Activated CD4-positive, alpha-beta T cell treated with anti-CD3 and anti-CD28 coated beads for 4 hours (primary cell): ENCODE data around the gene GEN1.
A peak's percentile ranks its signal among the peaks of the same experiment; 100 is the strongest.

Experiments
- DNase-seq, 2 donors: peaks; one replicate each; pipeline ENCODE4 v3.0.0-alpha.2; 2020

Gene GEN1

GRCh38 chr2:17753803-17754663, at the start of gene GEN1, which contains the start of gene SMC6:
Gene GEN1, plus strand, starts transcription at chr2:17754138. Its CDS starts 5,806 bp downstream, at chr2:17759944.
Gene SMC6, minus strand, starts transcription at chr2:17753810. Its CDS starts 7,864 bp downstream, at chr2:17745946.
- peak; percentile 88 to 90 for DNase-seq

GRCh38 chr2:17706845-17707244, 47.1 kb upstream of the GEN1 start:
- no peak for DNase-seq

GRCh38 chr2:17708501-17708900, 45.4 kb upstream of the GEN1 start:
- DNase-seq: no peak

GRCh38 chr2:17709897-17710296, 44.0 kb upstream of the GEN1 start:
- no peak for DNase-seq

- no peak for DNase-seq
These were observed 43.2 kb upstream of the GEN1 start for GRCh38 chr2:17710547-17711248.

GRCh38 chr2:17713291-17713690, 40.6 kb upstream of the GEN1 start:
- no peak for DNase-seq

GRCh38 chr2:17717666-17718065, 36.3 kb upstream of the GEN1 start:
- DNase-seq: no peak

GRCh38 chr2:17718689-17719088, 35.2 kb upstream of the GEN1 start:
- DNase-seq: no peak

GRCh38 chr2:17719562-17720371, 34.2 kb upstream of the GEN1 start:
- DNase-seq: no peak

GRCh38 chr2:17728210-17728609, 25.7 kb upstream of the GEN1 start:
- no peak for DNase-seq

GRCh38 chr2:17729880-17730279, 24.1 kb upstream of the GEN1 start:
- DNase-seq: no peak

- DNase-seq: no peak
These were observed 20.3 kb upstream of the GEN1 start for GRCh38 chr2:17733599-17733998.

GRCh38 chr2:17735864-17736263, 18.1 kb upstream of the GEN1 start:
- no peak for DNase-seq

- no peak for DNase-seq
These were observed 16.9 kb upstream of the GEN1 start for GRCh38 chr2:17736989-17737388.

GRCh38 chr2:17740203-17740602, 13.7 kb upstream of the GEN1 start:
- DNase-seq: no peak

GRCh38 chr2:17747684-17748452, 6.1 kb upstream of the GEN1 start:
- no peak for DNase-seq

GRCh38 chr2:17748745-17749144, 5.2 kb upstream of the GEN1 start:
- DNase-seq: no peak

GRCh38 chr2:17749753-17750438, 4.0 kb upstream of the GEN1 start:
- no peak for DNase-seq

- DNase-seq: no peak
These were observed 1.7 kb upstream of the GEN1 start for GRCh38 chr2:17752246-17752645.

- DNase-seq: peak; percentile 35 to 39
These were observed 791 bp upstream of the GEN1 start for GRCh38 chr2:17752892-17753802.
